DND-41 (cell line): Measurements from ENCODE around the gene TMEM178B.
A peak's percentile ranks its signal among the peaks of the same experiment; 100 is the strongest.

Experiments used
- ATAC-seq: fragments of 200-7000 bp; cut with Tn5 transposase; 3 replicates; pipeline ENCODE4 v1.9.1; 2021; ENCODE audit warnings: low read depth; ENCODE audit not compliant: insufficient read depth
- DNase-seq: peaks from one replicate; pipeline ENCODE4 v3.0.0-alpha.2; 2020
- H2AFZ ChIP-seq: 2 replicates; pipeline ENCODE4 v1.6.0; 2012; ENCODE audit warnings: low read depth, low read length
- H3K27ac ChIP-seq: 2 replicates; pipeline ENCODE4 v1.5.1; 2012; ENCODE audit warnings: low read length, inconsistent platforms
- H3K27me3 ChIP-seq: fragments of 200-600 bp; sonication (generic); 2 replicates; pipeline ENCODE4 v1.6.0; 2012; ENCODE audit warnings: low read length, mild to moderate bottlenecking, inconsistent platforms; ENCODE audit not compliant: insufficient read depth, poor library complexity
- H3K36me3 ChIP-seq: 2 replicates; pipeline ENCODE4 v1.5.1; 2012; ENCODE audit warnings: low read length, inconsistent platforms; ENCODE audit not compliant: insufficient read depth
- H3K4me1 ChIP-seq: 2 replicates; pipeline ENCODE4 v1.5.1; 2012; ENCODE audit warnings: mild to moderate bottlenecking, low read length; ENCODE audit not compliant: insufficient read depth
- H3K4me2 ChIP-seq: 2 replicates; pipeline ENCODE4 v1.6.0; 2012; ENCODE audit warnings: mild to moderate bottlenecking, moderate library complexity, low read length, inconsistent platforms; ENCODE audit not compliant: insufficient read depth
- H3K4me3 ChIP-seq, 2 experiments: fragments of 200-600 bp in 1 of 2; shearing (Covaris generic) in 1 of 2; 2 replicates each; pipeline ENCODE4 v1.5.1; 2012 to 2016; ENCODE audit warnings: inconsistent platforms in 2 of 2, low read length in 2 of 2, mild to moderate bottlenecking in 2 of 2, low read depth in 1 of 2, moderate library complexity in 1 of 2
- H3K79me2 ChIP-seq: 2 replicates; pipeline ENCODE4 v1.6.0; 2012; ENCODE audit warnings: low read length, inconsistent platforms; ENCODE audit not compliant: insufficient read depth
- H3K9ac ChIP-seq: 2 replicates; pipeline ENCODE4 v1.6.0; 2012; ENCODE audit warnings: low read depth, mild to moderate bottlenecking, inconsistent platforms, low read length, moderate library complexity
- H3K9me3 ChIP-seq: 2 replicates; pipeline ENCODE4 v1.5.1; 2012; ENCODE audit warnings: low read length, moderate library complexity, mild to moderate bottlenecking, inconsistent platforms; ENCODE audit not compliant: insufficient read depth, severe bottlenecking
- H4K20me1 ChIP-seq: 2 replicates; pipeline ENCODE4 v1.6.0; 2012; ENCODE audit warnings: low read length; ENCODE audit not compliant: insufficient read depth
- CTCF ChIP-seq: IDR thresholded peaks from 2 replicates; pipeline ENCODE4 v1.5.1; 2012; ENCODE audit warnings: borderline replicate concordance, low read length, moderate library complexity, mild to moderate bottlenecking; ENCODE audit not compliant: poor library complexity, severe bottlenecking; ENCODE audit errors: extremely low read depth
- EZH2 ChIP-seq: IDR thresholded peaks from 3 replicates; pipeline ENCODE4 v1.6.1; 2012; ENCODE audit warnings: borderline replicate concordance, low read depth, mild to moderate bottlenecking, moderate library complexity, low read length, inconsistent platforms; ENCODE audit not compliant: severe bottlenecking

TMEM178B gene

GRCh38 chr7:141203177-141203576 lies 129.3 kb downstream of the TMEM178B start:
- H3K4me3 ChIP-seq = no peak overlapping the region
- no peaks in the 10 kb centered on the region for H3K36me3 ChIP-seq
- no peaks in the 10 kb centered on the region for H3K79me2 ChIP-seq
- ATAC-seq (no peak), DNase-seq (no peak)
- H3K4me2 ChIP-seq = no peak overlapping the region
- no peak overlapping the region for H2AFZ ChIP-seq
- no peak overlapping the region for H3K27ac ChIP-seq
- H3K9ac ChIP-seq = no peak overlapping the region
- no peaks in the 10 kb centered on the region for H3K9me3 ChIP-seq
- no peak for TF ChIP-seq EZH2
- no peak for TF ChIP-seq CTCF
- H3K4me1 ChIP-seq = no peaks in the 10 kb centered on the region
- no peaks in the 10 kb centered on the region for H3K27me3 ChIP-seq
- no peaks in the 10 kb centered on the region for H4K20me1 ChIP-seq

- DNase-seq (no peak), ATAC-seq (no peak)
These were observed 129.7 kb downstream of the TMEM178B start for GRCh38 chr7:141203586-141203985.

GRCh38 chr7:141207661-141208060 lies 133.8 kb downstream of the TMEM178B start:
- Histone ChIP-seq H3K4me1 (no peaks in the 10 kb centered on the region), H3K27me3 (no peaks in the 10 kb centered on the region), H3K9me3 (no peaks in the 10 kb centered on the region), H3K27ac (no peak overlapping the region), H2AFZ (no peak overlapping the region), H3K36me3 (no peaks in the 10 kb centered on the region), H3K79me2 (no peaks in the 10 kb centered on the region), H3K9ac (no peak overlapping the region), H3K4me2 (no peak overlapping the region), H4K20me1 (0 out of 2 replicates have a peak, but pooled peaks cover 3% of the 10 kb centered on the region), H3K4me3 (no peak overlapping the region)
- DNase-seq = no peak
- no peak for ATAC-seq
- TF ChIP-seq EZH2 (no peak), CTCF (no peak)

More at GRCh38 chr7:141203586-141203985, 129.7 kb downstream of the TMEM178B start:
- no peak for TF ChIP-seq CTCF
- no peak for TF ChIP-seq EZH2
- no peak overlapping the region for H3K9ac ChIP-seq
- no peak overlapping the region for H3K4me3 ChIP-seq
- H3K9me3 ChIP-seq = no peaks in the 10 kb centered on the region
- H4K20me1 ChIP-seq = no peaks in the 10 kb centered on the region
- H3K79me2 ChIP-seq = no peaks in the 10 kb centered on the region
- no peaks in the 10 kb centered on the region for H3K27me3 ChIP-seq
- H2AFZ ChIP-seq = no peak overlapping the region
- no peaks in the 10 kb centered on the region for H3K4me1 ChIP-seq
- no peaks in the 10 kb centered on the region for H3K36me3 ChIP-seq
- no peak overlapping the region for H3K4me2 ChIP-seq
- no peak overlapping the region for H3K27ac ChIP-seq

GRCh38 chr7:141208539-141208938 lies 134.7 kb downstream of the TMEM178B start:
- H4K20me1 ChIP-seq = 0 out of 2 replicates have a peak, but pooled peaks cover 3% of the 10 kb centered on the region
- DNase-seq (no peak), ATAC-seq (peak; percentile 42; the same call in 2 of the 3 replicates)
- H3K27me3 ChIP-seq = no peaks in the 10 kb centered on the region
- H3K79me2 ChIP-seq = no peaks in the 10 kb centered on the region
- H3K9ac ChIP-seq = no peak overlapping the region
- no peak overlapping the region for H3K4me3 ChIP-seq
- no peaks in the 10 kb centered on the region for H3K36me3 ChIP-seq
- H3K4me1 ChIP-seq = no peaks in the 10 kb centered on the region
- no peak overlapping the region for H3K4me2 ChIP-seq
- no peak overlapping the region for H2AFZ ChIP-seq
- no peak overlapping the region for H3K27ac ChIP-seq
- H3K9me3 ChIP-seq = no peaks in the 10 kb centered on the region
- TF ChIP-seq CTCF = no peak
- no peak for TF ChIP-seq EZH2
